ENCODE data around the gene KNDC1. TPM values are rescaled to one million over a fixed set of nuclear protein-coding genes. Genes with fewer than 3 reads are reported as not detected.

Gene KNDC1
- total RNA-seq, 1 donor: 5.6 TPM

- no peak overlapping the region for H3K4me3 ChIP-seq (ENCODE audit: low read depth, low read length)
- no peak for DNase-seq (ENCODE audit: low read depth)
- TF ChIP-seq CTCF (IDR thresholded peaks at IDR 0.05; ENCODE audit: insufficient read depth, low read depth, low read length): no peak
These were observed 28.1 kb downstream of the KNDC1 start for GRCh38 chr10:133187906-133188681.

GRCh38 chr10:133189256-133189655 lies 29.2 kb downstream of the KNDC1 start:
- no peak for DNase-seq (ENCODE audit: low read depth)
- H3K4me3 ChIP-seq (ENCODE audit: low read depth, low read length): no peak overlapping the region
- TF ChIP-seq CTCF (IDR thresholded peaks at IDR 0.05; ENCODE audit: insufficient read depth, low read depth, low read length): no peak

- TF ChIP-seq CTCF (IDR thresholded peaks at IDR 0.05; ENCODE audit: insufficient read depth, low read depth, low read length): no peak
- no peak for DNase-seq (ENCODE audit: low read depth)
- no peak overlapping the region for H3K4me3 ChIP-seq (ENCODE audit: low read depth, low read length)
These were observed 29.7 kb downstream of the KNDC1 start for GRCh38 chr10:133189726-133190125.

GRCh38 chr10:133190225-133190624 lies 30.2 kb downstream of the KNDC1 start:
- no peak for DNase-seq (ENCODE audit: low read depth)
- TF ChIP-seq CTCF (IDR thresholded peaks at IDR 0.05; ENCODE audit: insufficient read depth, low read depth, low read length): no peak
- H3K4me3 ChIP-seq (ENCODE audit: low read depth, low read length): no peak overlapping the region

GRCh38 chr10:133191651-133192050 lies 31.6 kb downstream of the KNDC1 start:
- DNase-seq (ENCODE audit: low read depth): no peak
- H3K4me3 ChIP-seq (ENCODE audit: low read depth, low read length): no peak overlapping the region
- no peak for TF ChIP-seq CTCF (IDR thresholded peaks at IDR 0.05; ENCODE audit: insufficient read depth, low read depth, low read length)

- no peak for DNase-seq (ENCODE audit: low read depth)
- no peak overlapping the region for H3K4me3 ChIP-seq (ENCODE audit: low read depth, low read length)
- TF ChIP-seq CTCF (IDR thresholded peaks at IDR 0.05; ENCODE audit: insufficient read depth, low read depth, low read length): no peak
These were observed 34.1 kb downstream of the KNDC1 start for GRCh38 chr10:133194151-133194550.

- no peak for TF ChIP-seq CTCF (IDR thresholded peaks at IDR 0.05; ENCODE audit: insufficient read depth, low read depth, low read length)
- H3K4me3 ChIP-seq (ENCODE audit: low read depth, low read length): no peak overlapping the region
- DNase-seq (ENCODE audit: low read depth): no peak
These were observed 35.1 kb downstream of the KNDC1 start for GRCh38 chr10:133195096-133195495.
